PFSK-1 (cell line): Measurements from ENCODE around the gene CASP8AP2.

Experiments
- POLR2AphosphoS5 ChIP-seq: IDR thresholded peaks from 2 replicates; pipeline ENCODE4 v1.6.1; 2012; ENCODE audit warnings: low read depth, mild to moderate bottlenecking, control low read depth, low read length, moderate library complexity
- REST ChIP-seq, 2 experiments: IDR thresholded peaks; 2 replicates each; pipeline versions ENCODE4 v1.6.1 to v1.8.0; 2011 to 2012; ENCODE audit warnings: low read depth in 2 of 2, low read length in 2 of 2, control low read depth in 1 of 2, inconsistent platforms in 1 of 2, mild to moderate bottlenecking in 1 of 2, moderate library complexity in 1 of 2; ENCODE audit not compliant: insufficient read depth in 1 of 2
- SIN3A ChIP-seq: IDR thresholded peaks from 2 replicates; pipeline ENCODE4 v1.6.1; 2012; ENCODE audit warnings: mild to moderate bottlenecking, low read length, moderate library complexity, borderline replicate concordance; ENCODE audit not compliant: insufficient read depth
- TAF1 ChIP-seq: IDR thresholded peaks from 2 replicates; pipeline ENCODE4 v1.6.1; 2012; ENCODE audit warnings: low read length, control low read depth, borderline replicate concordance; ENCODE audit not compliant: insufficient read depth

GRCh38 chr6:89818977-89819335 lies 10.7 kb upstream of the CASP8AP2 start:
- TF ChIP-seq POLR2AphosphoS5, result no peak
- TF ChIP-seq TAF1, result no peak
- no peak for TF ChIP-seq REST (IDR thresholded peaks at IDR 0.05; ENCODE audit: insufficient read depth in 1 of 2, low read depth in 2 of 2, low read length in 2 of 2)
- TF ChIP-seq SIN3A, result no peak
